NCI-H1105 treated with DMSO at 0.1 percent for 48 hours (cell line): Measurements from ENCODE around the gene KRTAP5-5.
"Not testable (repeated sequence)": the region's sequence is repeated elsewhere in the genome, so short reads cannot be mapped to it uniquely, and the experiment has no call there.

ENCODE experiments used
- DNase-seq: peaks from one replicate; lab custom pipeline; 2025; lab: John Stamatoyannopoulos, UW

KRTAP5-5 gene

GRCh38 chr11:1656670-1657069 lies 27.1 kb downstream of the KRTAP5-5 start:
- DNase-seq = no peak

- DNase-seq = no peak
These were observed 29.9 kb downstream of the KRTAP5-5 start for GRCh38 chr11:1659506-1659905.

DNA sequence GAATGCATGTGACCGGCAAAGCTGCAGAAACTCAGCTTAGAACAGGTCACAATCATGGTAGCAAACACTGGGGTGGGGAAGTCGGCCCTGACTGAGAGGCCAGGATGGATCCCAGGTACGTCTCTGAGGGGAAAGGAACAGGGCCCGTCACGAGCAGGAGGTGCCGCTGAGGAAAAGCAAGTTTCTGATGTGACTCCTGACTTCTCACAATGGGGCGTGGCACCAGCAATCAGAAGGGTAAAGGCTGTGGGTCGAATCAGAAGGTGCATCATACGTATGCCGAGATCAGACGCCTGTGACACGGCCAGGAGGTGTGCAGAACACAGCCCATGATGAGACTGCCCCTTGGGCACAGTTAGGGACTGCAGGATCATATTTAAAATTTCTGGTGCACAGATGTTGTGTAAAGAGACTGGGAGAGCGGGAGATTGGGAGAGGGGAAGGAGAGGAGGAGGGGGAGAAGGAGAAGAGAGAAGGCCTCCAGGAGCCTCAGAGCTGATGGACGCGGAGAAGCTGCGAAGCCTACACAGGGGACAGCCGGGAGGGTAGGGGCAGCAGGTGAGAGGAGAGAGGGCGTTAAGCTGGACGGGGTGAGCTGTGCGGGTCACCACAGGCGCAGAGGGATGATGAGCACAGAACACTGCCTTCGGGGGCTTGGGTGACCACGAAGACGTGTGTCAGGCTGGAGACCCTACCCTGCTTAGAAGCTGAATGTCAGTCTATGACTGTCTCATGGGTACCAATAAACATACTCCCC lies 30.7 kb downstream of the KRTAP5-5 start:
- no peak for DNase-seq

DNA sequence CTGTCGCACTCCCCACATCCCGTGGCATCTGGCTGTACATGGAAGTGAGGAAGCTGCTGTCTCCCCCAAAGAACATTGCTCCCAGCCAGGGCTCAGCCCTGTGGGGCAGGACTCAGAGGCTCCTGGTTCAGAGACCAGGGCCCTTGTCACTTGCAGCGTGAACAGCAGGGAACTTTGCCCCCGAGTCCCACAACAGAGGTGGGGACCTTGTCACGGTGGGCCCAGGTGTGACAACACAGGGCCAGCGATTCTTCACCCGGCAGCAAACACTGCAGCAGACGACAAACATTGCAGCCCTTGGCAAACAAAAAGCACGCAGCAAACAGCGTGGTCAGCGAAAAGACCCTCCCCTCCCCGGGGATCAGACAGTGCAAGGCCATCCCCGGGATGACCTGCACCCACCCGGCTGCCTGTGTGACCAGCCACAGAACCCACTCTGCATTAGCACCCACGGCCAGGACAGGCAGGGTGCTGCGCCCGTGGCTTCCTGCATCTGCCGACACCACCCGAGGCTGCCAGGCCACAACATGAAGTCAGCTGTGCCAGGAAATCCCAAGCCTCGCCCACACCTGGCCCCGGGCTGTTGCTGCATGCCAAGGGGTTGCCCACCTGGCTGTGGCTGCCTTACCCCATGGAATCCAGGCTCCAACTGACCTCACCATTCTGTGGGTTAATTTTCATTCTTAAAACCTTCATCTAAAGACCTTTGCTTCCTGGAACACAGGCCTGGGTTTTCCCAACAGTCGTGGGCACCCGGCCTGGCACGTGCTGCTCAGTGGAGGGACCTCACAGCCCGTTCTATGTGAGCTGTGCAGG lies 32.1 kb downstream of the KRTAP5-5 start:
- not testable (repeated sequence) for DNase-seq

- DNase-seq = not testable (repeated sequence)
These were observed 33.2 kb downstream of the KRTAP5-5 start for GRCh38 chr11:1662699-1663283.

DNA sequence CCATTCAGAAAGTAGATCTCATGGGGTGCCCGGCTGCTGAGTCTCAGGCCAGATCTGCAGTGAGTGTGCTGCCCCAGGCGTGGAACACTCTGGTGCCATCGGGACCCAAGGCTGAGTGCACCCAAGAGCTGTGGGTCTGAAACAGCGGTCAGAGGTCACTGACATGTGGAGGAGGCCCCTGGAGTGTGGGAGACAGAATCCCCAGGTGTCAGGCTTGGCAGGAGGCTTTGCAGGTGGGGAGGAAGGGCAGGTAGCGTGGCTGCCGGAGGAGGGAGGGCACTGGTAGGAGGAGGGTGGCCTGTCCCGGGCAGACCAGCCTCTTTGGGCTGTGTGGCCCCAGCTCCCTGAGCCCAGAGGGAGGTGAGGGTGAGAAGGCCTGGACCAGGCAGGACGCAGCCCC lies 35.7 kb downstream of the KRTAP5-5 start:
- no peak for DNase-seq

DNA sequence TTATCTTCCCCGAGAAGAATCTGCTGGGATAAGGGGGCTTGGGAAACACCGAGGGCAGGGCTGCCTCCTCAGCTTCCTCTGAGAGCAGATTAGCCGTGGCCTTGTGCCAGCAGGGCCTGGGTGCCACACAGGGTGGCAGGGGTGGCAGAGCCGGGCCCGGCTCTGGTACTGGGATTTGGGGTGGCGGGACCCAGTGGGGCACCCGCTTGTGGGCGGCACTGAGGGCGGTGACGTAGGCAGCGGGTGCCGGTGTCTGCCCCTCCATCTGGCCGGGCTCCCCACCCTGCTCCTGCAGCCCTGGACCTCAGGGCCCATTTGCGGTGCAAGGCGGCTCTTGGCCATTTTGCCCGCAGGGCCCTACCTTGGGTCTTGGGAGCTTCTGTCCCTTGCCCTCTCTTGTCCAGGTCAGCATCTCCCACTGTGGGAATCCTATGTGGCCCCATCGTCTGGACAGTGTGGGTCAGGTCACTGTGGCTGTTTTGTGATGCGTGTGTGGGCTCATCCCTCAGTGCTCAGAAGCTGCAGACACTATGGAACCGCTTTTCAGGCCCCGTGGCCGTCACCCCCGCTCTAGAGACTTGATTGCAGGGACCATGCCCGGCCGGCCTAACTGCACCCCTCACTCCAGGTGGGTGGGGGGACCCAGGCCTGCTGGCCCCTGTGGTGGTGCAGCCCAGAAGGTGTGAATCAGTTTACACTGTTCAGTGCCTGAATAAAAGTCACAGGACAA lies 37.7 kb downstream of the KRTAP5-5 start:
- no peak for DNase-seq

- DNase-seq = no peak
These were observed 38.3 kb downstream of the KRTAP5-5 start for GRCh38 chr11:1667906-1668305.

DNA sequence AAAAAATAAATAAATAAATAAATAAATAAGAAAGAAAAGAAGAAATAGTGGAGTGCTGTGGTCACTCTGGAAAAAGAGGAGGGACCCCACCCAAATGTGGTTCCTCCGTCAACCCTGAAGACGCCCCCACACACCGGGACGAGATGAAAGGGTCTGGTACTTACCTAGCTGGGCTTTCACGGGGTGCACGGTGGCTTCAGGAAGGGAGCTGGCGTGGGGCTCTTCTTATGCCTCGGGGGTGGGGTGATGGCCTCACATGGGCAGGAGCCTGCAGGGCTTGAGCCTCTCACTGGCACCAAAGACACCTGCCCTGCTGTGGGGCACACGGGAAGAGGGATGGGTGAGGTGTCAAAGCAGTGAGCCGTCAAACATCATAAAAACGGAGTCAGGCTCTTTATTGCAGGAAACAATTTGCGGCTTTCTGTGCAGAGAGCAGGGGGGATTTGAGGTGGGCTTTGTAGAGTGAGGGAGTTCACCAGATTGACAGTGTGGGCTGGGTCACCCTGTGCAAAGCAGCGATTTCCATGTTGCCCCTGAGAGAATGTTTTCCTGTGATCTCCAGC lies 39.4 kb downstream of the KRTAP5-5 start:
- no peak for DNase-seq

GRCh38 chr11:1669546-1670218 lies 40.1 kb downstream of the KRTAP5-5 start:
- no peak for DNase-seq

GRCh38 chr11:1670457-1670856 lies 40.9 kb downstream of the KRTAP5-5 start:
- DNase-seq = not testable (repeated sequence)

DNA sequence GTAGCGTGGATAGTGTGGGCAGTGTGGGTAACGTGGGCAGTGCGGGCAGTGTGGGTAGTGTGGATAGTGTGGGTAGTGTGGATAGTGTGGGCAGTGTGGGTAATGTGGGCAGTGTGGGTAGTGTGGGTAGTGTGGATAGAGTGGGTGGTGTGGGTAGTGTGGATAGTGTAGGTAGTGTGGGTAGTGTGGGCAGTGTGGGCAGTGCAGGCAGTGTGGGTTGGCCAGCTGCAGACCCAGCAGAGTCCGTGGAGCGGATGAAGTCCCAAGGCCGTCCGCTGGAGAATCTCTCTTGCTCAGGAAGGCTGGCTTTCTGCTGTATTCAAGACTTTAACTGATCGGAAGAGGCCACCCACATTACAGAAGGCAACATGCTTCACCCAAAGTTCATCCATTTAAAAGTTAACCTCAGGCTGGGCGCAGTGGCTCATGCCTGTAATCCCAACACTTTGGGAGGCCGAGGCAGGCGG lies 41.4 kb downstream of the KRTAP5-5 start:
- DNase-seq = no peak

- DNase-seq = no peak
These were observed 42.1 kb downstream of the KRTAP5-5 start for GRCh38 chr11:1671658-1672057.

GRCh38 chr11:1672613-1673350 lies 43.2 kb downstream of the KRTAP5-5 start:
- no peak for DNase-seq

- DNase-seq = no peak
These were observed 44.0 kb downstream of the KRTAP5-5 start for GRCh38 chr11:1673446-1674172.

- DNase-seq = no peak
These were observed 44.9 kb downstream of the KRTAP5-5 start for GRCh38 chr11:1674173-1675131.

DNA sequence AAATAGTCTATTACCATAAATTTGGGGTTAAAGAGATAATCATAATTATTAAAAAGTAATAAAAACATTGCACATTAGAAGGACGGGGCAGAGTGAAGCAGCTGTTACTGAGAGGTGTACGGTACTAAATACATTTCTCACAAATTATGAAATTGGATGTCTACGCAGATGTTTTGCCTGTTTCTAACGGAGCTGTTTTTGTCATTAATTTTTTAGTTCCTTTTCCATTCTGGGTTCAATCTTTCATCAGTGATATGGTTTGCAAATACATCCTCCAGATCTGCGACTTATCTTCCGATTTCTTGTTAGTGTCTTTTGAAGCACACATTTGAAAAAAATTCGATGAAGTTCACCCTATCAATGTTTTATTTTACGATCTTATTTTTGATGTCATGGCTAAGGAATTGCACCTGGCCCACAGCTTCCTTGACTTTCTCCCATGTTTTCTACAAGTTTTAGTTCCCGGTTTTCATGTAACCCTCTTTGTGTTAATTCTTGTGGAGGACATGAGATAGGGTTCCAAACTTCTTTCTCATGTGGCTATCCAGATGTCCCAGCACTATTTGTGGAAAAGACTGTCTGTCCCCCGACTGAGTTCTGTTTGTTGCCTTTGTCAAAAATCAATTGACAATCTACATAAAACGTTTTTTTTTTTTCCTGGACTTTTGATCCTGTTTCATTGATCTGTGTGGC lies 46.1 kb downstream of the KRTAP5-5 start:
- DNase-seq = no peak

DNA sequence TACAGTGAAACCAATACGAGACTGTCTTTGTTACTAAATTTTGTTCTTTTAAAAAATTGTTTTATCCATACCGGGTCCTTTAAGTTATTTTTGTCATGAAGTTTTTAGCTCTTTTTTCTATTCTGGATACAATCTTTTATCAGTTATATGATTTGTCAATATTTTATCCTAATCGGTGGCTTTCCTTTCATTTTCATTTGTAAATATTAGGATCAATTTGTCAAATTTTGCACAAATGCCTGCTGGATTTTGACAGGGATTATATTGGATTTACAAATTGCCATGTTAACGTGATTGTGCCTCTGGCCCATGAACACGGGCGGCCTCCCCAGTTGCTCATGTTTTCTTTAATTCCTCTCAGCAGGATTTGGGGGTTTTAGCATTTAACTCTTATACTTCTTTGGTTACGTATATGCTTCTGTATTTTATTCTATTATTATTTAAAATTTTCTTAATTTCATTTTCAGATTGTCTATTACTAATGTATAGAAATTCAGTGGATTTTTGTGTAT lies 46.7 kb downstream of the KRTAP5-5 start:
- no peak for DNase-seq
